ENCODE results near the gene CHPF. TPM values are rescaled to one million over a fixed set of nuclear protein-coding genes. Genes with fewer than 3 reads are reported as not detected.

Gene CHPF
- total and polyA plus RNA-seq, 2 donors (not counting 3 experiments of a cell fraction or from before 2014, with no cell fraction given): 0.24 to 0.32 TPM

DNA sequence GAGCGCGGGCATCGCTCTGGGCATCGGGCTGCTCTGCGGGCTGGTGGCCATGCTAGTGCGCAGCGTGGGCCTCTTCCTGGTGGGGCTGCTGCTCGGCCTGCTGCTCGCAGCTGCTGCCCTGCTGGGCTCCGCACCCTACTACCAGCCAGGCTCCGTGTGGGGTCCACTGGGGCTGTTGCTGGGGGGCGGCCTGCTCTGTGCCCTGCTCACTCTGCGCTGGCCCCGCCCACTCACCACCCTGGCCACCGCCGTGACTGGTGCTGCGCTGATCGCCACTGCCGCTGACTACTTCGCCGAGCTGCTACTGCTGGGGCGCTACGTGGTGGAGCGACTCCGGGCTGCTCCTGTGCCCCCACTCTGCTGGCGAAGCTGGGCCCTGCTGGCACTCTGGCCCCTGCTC, 4.0 kb upstream of the CHPF start:
- TF ChIP-seq, protein P1, sequence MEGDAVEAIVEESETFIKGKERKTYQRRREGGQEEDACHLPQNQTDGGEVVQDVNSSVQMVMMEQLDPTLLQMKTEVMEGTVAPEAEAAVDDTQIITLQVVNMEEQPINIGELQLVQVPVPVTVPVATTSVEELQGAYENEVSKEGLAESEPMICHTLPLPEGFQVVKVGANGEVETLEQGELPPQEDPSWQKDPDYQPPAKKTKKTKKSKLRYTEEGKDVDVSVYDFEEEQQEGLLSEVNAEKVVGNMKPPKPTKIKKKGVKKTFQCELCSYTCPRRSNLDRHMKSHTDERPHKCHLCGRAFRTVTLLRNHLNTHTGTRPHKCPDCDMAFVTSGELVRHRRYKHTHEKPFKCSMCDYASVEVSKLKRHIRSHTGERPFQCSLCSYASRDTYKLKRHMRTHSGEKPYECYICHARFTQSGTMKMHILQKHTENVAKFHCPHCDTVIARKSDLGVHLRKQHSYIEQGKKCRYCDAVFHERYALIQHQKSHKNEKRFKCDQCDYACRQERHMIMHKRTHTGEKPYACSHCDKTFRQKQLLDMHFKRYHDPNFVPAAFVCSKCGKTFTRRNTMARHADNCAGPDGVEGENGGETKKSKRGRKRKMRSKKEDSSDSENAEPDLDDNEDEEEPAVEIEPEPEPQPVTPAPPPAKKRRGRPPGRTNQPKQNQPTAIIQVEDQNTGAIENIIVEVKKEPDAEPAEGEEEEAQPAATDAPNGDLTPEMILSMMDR (IDR thresholded peaks at IDR 0.05; ENCODE audit: extremely low read depth in 1 of 2, insufficient read depth in 1 of 2, low read depth in 1 of 2, low read length in 2 of 2): no peak
- TF ChIP-seq POLR2A (IDR thresholded peaks at IDR 0.05; ENCODE audit: low read depth, low read length) (no peak), FOS (IDR thresholded peaks at IDR 0.05; ENCODE audit: borderline replicate concordance, insufficient read depth, low read length) (no peak), JUN (IDR thresholded peaks at IDR 0.05; ENCODE audit: borderline replicate concordance, insufficient read depth, insufficient read length, low read depth) (no peak), MYC (IDR thresholded peaks at IDR 0.05; ENCODE audit: low read depth, low read length) (no peak), POLR2AphosphoS5 (IDR thresholded peaks at IDR 0.05; ENCODE audit: insufficient read depth, low read depth, low read length) (no peak), GATA2 (IDR thresholded peaks at IDR 0.05; ENCODE audit: insufficient read depth, insufficient read length, low read depth, low read length) (no peak), EZH2 (IDR thresholded peaks at IDR 0.05; ENCODE audit: borderline replicate concordance, low read depth, low read length, severe bottlenecking) (no peak)
- TF ChIP-seq, protein P2, sequence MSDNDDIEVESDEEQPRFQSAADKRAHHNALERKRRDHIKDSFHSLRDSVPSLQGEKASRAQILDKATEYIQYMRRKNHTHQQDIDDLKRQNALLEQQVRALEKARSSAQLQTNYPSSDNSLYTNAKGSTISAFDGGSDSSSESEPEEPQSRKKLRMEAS (IDR thresholded peaks at IDR 0.05; ENCODE audit: insufficient read depth, insufficient read length): no peak
- intact Hi-C loops (cut with micrococcal nuclease): no loop called here
- no peaks in the 10 kb centered on the region for H3K79me2 ChIP-seq (ENCODE audit: control insufficient read depth, insufficient read depth, low read length)
- no peaks in the 10 kb centered on the region for H3K9me3 ChIP-seq (replicated peaks; ENCODE audit: control insufficient read depth, insufficient read depth, low read length)
- H2AFZ ChIP-seq (ENCODE audit: low read depth, low read length): no peak overlapping the region
- ChIA-PET POLR2A (no interaction called here), CTCF (interaction anchor here (2.9 kb wide), 1 partner anchor 13 kb away, joined by 14 read pairs; no protein-coding TSS in a partner anchor)
- no peak for DNase-seq (ENCODE audit: low read depth, low spot score)
- no peaks in the 10 kb centered on the region for H3K9me1 ChIP-seq (replicated peaks; ENCODE audit: control insufficient read depth, extremely low read depth, insufficient read depth, low read length)
- H4K20me1 ChIP-seq (replicated peaks; ENCODE audit: control insufficient read depth, extremely low read depth, insufficient read depth, low read length): no peaks in the 10 kb centered on the region
- H3K27me3 ChIP-seq (ENCODE audit: control insufficient read depth in 2 of 2, insufficient read depth in 2 of 2, low read length in 2 of 2): peaks cover 30% of the 10 kb centered on the region in 2 experiments
- no TSS peak for BruUV-seq (replicated peaks)
- dilution Hi-C loops (cut with MboI; ENCODE audit: extremely low pct_ligation_motif_present, low sequenced_read_pairs): no loop called here
- H3K27ac ChIP-seq (ENCODE audit: insufficient read depth, low read depth, low read length): no peak overlapping the region
- H3K4me3 ChIP-seq (replicated peaks in 1 of 3; ENCODE audit: insufficient read depth in 1 of 3, low read depth in 1 of 3, low read length in 3 of 3): no peak overlapping the region
- H3K4me2 ChIP-seq (ENCODE audit: insufficient read depth, low read length): no peak overlapping the region
- FAIRE-seq: no peak
- H3K4me1 ChIP-seq (ENCODE audit: control insufficient read depth, extremely low read depth, insufficient read depth, low read length): peaks cover 7% of the 10 kb centered on the region
- no peak overlapping the region for H3K9ac ChIP-seq (replicated peaks; ENCODE audit: extremely low read depth, insufficient read depth, low read length)
- H3K36me3 ChIP-seq (ENCODE audit: control insufficient read depth in 2 of 2, extremely low read depth in 1 of 2, insufficient read depth in 2 of 2, low read length in 2 of 2): no peaks in the 10 kb centered on the region
